ENCODE measurements around the gene ADORA2A.

ADORA2A gene

DNA sequence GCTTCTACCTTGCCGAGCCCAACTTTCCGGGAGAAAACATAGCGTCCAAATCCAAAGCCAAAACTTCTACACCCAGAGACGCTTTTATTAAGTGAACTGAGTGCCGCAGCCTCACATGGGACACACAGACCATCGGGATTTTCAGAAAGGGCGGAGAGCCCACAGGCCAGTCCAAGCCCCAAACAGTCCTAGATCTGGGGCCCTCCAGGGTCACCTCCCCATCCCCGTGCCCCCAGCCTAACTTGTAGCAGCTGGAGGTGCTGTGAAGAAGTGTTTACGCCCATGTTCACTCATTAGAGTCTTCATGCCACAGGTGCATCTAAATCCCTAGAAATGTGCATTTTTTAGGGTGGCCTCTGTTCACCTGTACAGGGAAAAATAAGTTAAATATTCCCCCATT lies 14.1 kb upstream of the ADORA2A start:
- no peaks in the 10 kb centered on the region for H3K4me1 ChIP-seq (ENCODE audit: insufficient read depth, low read length)
- no peak overlapping the region for H3K9ac ChIP-seq (ENCODE audit: low read depth, low read length)
- H3K27me3 ChIP-seq (ENCODE audit: insufficient read depth, low read length), result no peaks in the 10 kb centered on the region
- no peaks in the 10 kb centered on the region for H3K9me3 ChIP-seq (ENCODE audit: insufficient read depth, low read depth, low read length)
- no peak overlapping the region for H3K27ac ChIP-seq (ENCODE audit: low read length)
- peaks cover 37% of the 10 kb centered on the region for H3K36me3 ChIP-seq (ENCODE audit: insufficient read depth, low read depth, low read length)
- H3K4me3 ChIP-seq (ENCODE audit: low read length), result no peak overlapping the region

DNA sequence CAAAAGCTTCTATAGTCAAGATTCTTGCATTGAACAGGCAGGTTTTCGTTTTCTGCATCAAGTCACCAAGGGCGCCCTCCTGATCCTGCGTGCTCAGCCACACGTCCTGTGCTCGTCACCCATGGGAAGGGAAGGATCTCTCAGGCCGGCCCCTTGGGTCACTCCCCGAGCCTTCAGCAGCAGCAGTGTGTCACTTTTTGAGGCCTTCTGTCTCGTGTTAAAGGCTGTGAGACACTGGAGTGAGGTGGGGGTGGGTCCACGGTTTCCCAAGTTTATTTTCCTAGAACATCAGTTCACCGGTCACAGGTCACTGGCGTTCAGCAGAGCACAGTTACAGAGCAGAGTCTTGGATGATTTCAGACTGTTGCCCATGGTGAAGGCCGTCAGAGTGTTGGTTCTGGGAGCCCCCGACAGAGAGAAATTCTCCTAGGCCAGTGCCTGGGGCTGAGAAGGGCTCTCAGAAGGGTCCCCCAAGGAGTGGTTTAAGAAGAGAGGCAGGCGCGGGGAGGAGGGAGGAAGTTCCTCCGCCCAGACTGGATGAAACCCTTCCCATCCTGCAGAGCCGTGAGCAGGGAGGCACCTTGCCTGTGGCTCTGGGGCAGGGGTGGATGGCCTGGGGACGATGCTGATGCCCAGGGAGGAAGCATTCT lies 13.5 kb upstream of the ADORA2A start:
- Histone ChIP-seq H3K27me3 (ENCODE audit: insufficient read depth, low read length) (no peaks in the 10 kb centered on the region), H3K9me3 (ENCODE audit: insufficient read depth, low read depth, low read length) (no peaks in the 10 kb centered on the region), H3K36me3 (ENCODE audit: insufficient read depth, low read depth, low read length) (peaks cover 35% of the 10 kb centered on the region), H3K4me1 (ENCODE audit: insufficient read depth, low read length) (no peaks in the 10 kb centered on the region), H3K4me3 (ENCODE audit: low read length) (no peak overlapping the region), H3K27ac (ENCODE audit: low read length) (no peak overlapping the region), H3K9ac (ENCODE audit: low read depth, low read length) (no peak overlapping the region)

DNA sequence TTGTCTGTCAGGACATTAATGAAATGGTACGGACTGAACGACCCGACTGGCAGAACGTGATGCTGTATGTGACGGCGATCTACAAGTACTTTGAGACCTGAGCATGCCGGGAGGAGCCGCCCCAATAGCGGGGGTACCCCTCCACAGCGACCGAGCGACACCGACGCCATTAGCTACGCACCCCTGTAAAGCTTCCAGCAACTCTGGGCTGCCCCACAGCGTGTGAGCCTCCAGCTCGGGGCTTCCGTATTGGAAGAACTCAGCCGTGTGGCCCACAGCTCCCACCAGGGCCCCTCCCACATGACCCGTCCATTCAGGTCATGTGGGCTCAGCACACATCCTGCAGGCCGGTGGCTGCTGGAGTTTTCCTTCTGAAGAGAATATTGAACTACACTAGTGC lies 12.9 kb upstream of the ADORA2A start:
- H3K9ac ChIP-seq (ENCODE audit: low read depth, low read length), result no peak overlapping the region
- no peaks in the 10 kb centered on the region for H3K27me3 ChIP-seq (ENCODE audit: insufficient read depth, low read length)
- no peak overlapping the region for H3K4me3 ChIP-seq (ENCODE audit: low read length)
- H3K4me1 ChIP-seq (ENCODE audit: insufficient read depth, low read length), result no peaks in the 10 kb centered on the region; the same call in 1 of the 2 replicates
- H3K36me3 ChIP-seq (ENCODE audit: insufficient read depth, low read depth, low read length), result peaks cover 35% of the 10 kb centered on the region
- no peaks in the 10 kb centered on the region for H3K9me3 ChIP-seq (ENCODE audit: insufficient read depth, low read depth, low read length)
- H3K27ac ChIP-seq (ENCODE audit: low read length), result no peak overlapping the region

DNA sequence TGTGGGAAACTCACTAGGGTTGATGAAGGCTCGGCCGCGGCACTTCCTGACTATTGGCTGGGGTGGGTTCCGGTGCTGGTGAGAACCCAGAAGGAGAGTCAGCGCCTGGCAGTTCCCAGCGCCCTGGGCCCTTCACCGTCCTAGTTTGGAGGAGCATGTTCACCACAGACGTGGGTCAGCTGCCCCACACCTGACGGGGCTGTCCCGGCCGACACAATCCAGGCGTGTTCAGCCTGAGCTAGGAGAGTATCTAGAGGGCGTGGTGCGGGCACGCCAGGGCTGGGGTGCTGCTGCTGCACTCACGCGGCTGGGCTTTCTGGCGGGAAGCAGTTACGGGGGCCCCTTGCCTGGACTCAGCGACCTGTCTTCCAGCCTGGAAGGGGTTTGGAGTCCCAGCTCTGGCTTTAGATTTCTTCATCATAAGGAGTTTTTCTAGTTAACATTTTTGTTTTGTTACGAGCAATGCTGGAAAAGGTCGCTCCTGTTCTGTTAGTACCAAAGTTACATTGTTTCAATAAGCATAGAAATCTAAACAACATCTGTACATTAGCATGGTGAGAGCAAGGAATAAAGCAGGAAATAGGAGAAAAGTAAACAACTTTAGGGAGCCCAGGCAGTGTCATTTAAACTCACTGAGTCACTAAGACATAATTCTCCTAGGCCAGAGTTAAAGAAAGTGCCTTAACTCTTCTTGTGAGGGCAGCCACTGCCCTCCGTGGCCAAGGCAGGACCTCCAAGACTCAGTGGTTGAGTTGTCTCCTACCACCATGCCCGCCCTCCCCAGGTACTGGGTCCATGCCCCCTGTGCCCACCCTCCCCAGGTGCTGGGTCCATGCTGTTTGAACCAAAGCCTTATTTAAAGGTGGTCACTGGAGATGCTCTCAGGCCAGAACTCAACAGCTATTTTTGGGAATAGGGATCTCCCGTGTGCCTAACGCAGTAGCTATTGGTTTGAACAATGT lies 12.1 kb upstream of the ADORA2A start:
- H3K36me3 ChIP-seq (ENCODE audit: insufficient read depth, low read depth, low read length), result peaks cover 35% of the 10 kb centered on the region
- peaks cover 4% of the 10 kb centered on the region; the same call in 1 of the 2 replicates for H3K4me1 ChIP-seq (ENCODE audit: insufficient read depth, low read length)
- no peaks in the 10 kb centered on the region for H3K27me3 ChIP-seq (ENCODE audit: insufficient read depth, low read length)
- H3K4me3 ChIP-seq (ENCODE audit: low read length), result no peak overlapping the region
- H3K27ac ChIP-seq (ENCODE audit: low read length), result no peak overlapping the region
- no peak overlapping the region for H3K9ac ChIP-seq (ENCODE audit: low read depth, low read length)
- H3K9me3 ChIP-seq (ENCODE audit: insufficient read depth, low read depth, low read length), result no peaks in the 10 kb centered on the region

DNA sequence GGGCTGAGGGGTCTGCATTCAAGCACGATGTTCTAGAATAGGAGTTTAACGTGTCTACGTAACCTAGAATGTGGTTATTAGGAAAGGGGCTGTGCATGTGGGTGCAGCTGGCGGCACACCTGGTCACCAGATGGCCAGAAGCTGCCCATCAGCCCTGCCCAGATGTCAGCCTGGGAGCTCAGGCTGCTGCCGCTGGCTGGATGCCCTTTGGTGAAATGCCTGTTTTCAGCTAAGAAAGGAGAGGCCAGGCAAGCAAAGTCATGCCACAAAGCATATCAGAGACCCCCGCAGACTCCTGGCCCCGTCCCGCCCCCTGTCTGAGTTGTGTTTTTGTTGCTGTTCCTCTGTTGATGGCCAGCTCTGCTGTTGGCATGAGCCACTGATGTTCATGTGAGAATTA lies 11.3 kb upstream of the ADORA2A start:
- Histone ChIP-seq H3K4me1 (ENCODE audit: insufficient read depth, low read length) (peaks cover 4% of the 10 kb centered on the region; the same call in 1 of the 2 replicates), H3K9ac (ENCODE audit: low read depth, low read length) (no peak overlapping the region), H3K36me3 (ENCODE audit: insufficient read depth, low read depth, low read length) (peaks cover 35% of the 10 kb centered on the region)

DNA sequence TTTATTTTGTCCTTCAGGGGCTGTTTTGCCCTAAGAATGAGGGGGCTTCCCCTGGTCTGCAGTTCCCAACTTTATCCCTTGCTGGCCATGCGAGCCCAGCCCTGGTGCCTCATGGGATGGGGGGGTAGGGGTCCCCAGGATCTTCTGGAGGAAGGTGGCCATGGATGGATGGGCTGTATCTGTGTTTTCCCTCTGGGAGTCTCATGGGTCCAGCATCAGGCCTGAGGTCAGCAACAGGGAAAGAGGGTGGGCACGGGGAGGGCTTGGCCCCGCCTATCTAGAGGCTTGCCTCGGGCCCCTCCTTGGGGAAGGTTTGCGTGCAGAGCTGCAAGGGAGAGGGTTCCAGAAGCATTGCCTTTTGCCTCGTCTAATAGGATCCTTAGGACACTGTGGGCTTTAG lies 10.8 kb upstream of the ADORA2A start:
- H3K27ac ChIP-seq (ENCODE audit: low read length), result no peak overlapping the region
- H3K4me3 ChIP-seq (ENCODE audit: low read length), result no peak overlapping the region
- peaks cover 34% of the 10 kb centered on the region for H3K36me3 ChIP-seq (ENCODE audit: insufficient read depth, low read depth, low read length)
- H3K27me3 ChIP-seq (ENCODE audit: insufficient read depth, low read length), result no peaks in the 10 kb centered on the region
- no peak overlapping the region for H3K9ac ChIP-seq (ENCODE audit: low read depth, low read length)
- no peaks in the 10 kb centered on the region for H3K9me3 ChIP-seq (ENCODE audit: insufficient read depth, low read depth, low read length)
- H3K4me1 ChIP-seq (ENCODE audit: insufficient read depth, low read length), result peaks cover 4% of the 10 kb centered on the region; the same call in 1 of the 2 replicates

More for the DNA sequence above, 11.3 kb upstream of the ADORA2A start:
- H3K9me3 ChIP-seq (ENCODE audit: insufficient read depth, low read depth, low read length), result no peaks in the 10 kb centered on the region
- H3K4me3 ChIP-seq (ENCODE audit: low read length), result no peak overlapping the region
- H3K27me3 ChIP-seq (ENCODE audit: insufficient read depth, low read length), result no peaks in the 10 kb centered on the region
- no peak overlapping the region for H3K27ac ChIP-seq (ENCODE audit: low read length)

DNA sequence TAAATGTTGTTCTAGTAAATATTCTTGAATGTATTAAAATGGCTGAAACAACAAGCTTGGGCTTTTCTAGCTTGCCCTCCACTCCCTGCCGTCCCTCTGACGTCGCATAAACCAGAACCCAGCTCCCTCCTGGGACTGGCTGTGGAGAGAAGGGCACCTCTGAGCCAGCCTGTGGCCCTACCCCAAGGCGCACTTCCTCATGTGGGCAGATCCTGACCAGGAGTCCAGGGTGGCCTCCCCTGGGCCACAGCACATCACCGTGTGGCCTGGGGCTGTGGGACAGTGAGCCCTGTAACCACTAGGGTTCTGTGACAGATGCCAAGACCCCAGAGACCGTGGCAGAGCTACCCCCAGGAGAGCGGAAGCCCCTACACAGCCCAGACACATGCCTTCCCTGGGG lies 10.2 kb upstream of the ADORA2A start:
- no peak overlapping the region for H3K4me3 ChIP-seq (ENCODE audit: low read length)
- H3K9ac ChIP-seq (ENCODE audit: low read depth, low read length), result no peak overlapping the region
- H3K27ac ChIP-seq (ENCODE audit: low read length), result no peak overlapping the region
- peaks cover 4% of the 10 kb centered on the region; the same call in 1 of the 2 replicates for H3K4me1 ChIP-seq (ENCODE audit: insufficient read depth, low read length)
- peaks cover 31% of the 10 kb centered on the region for H3K36me3 ChIP-seq (ENCODE audit: insufficient read depth, low read depth, low read length)
- no peaks in the 10 kb centered on the region for H3K9me3 ChIP-seq (ENCODE audit: insufficient read depth, low read depth, low read length)
- H3K27me3 ChIP-seq (ENCODE audit: insufficient read depth, low read length), result no peaks in the 10 kb centered on the region

DNA sequence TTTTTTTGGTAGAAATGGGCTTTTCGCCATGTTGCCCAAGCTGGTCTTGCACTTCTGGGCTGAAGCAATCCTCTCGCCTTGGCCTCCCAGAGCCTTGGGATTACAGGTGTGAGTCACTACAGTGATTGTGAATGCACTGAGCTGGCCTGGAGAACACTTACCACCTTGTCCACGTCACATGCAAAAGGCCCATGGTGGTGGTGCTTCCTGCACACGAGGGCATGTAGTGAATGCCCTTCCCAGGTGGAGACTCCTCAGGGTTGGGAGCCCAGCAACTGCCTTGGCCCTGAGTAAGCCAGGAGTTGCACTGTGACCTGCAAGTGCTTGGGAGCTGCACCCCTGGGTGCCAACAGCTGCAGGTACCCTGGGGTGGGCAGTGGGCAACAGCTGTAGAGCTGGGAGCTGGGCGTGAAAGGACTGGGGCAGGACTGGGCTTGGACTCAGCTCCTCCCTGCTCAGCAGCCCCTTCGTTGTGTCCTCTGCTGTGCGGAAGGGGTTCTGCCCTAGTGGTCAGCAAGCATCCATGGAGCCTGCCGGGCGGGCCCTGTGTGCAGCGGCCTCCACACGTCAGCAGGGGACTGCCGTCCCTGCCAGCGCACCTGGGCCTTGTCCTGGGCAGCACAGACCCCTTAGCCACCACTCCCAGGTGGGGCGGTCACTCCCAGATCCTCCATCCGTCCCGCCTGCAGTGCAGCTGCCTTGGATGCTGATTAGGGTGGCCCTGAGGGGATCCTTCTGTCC lies 9.3 kb upstream of the ADORA2A start:
- Histone ChIP-seq H3K27me3 (ENCODE audit: insufficient read depth, low read length) (no peaks in the 10 kb centered on the region), H3K36me3 (ENCODE audit: insufficient read depth, low read depth, low read length) (peaks cover 26% of the 10 kb centered on the region), H3K4me1 (ENCODE audit: insufficient read depth, low read length) (peaks cover 4% of the 10 kb centered on the region; the same call in 1 of the 2 replicates), H3K9ac (ENCODE audit: low read depth, low read length) (no peak overlapping the region), H3K9me3 (ENCODE audit: insufficient read depth, low read depth, low read length) (no peaks in the 10 kb centered on the region), H3K4me3 (ENCODE audit: low read length) (no peak overlapping the region), H3K27ac (ENCODE audit: low read length) (no peak overlapping the region)

DNA sequence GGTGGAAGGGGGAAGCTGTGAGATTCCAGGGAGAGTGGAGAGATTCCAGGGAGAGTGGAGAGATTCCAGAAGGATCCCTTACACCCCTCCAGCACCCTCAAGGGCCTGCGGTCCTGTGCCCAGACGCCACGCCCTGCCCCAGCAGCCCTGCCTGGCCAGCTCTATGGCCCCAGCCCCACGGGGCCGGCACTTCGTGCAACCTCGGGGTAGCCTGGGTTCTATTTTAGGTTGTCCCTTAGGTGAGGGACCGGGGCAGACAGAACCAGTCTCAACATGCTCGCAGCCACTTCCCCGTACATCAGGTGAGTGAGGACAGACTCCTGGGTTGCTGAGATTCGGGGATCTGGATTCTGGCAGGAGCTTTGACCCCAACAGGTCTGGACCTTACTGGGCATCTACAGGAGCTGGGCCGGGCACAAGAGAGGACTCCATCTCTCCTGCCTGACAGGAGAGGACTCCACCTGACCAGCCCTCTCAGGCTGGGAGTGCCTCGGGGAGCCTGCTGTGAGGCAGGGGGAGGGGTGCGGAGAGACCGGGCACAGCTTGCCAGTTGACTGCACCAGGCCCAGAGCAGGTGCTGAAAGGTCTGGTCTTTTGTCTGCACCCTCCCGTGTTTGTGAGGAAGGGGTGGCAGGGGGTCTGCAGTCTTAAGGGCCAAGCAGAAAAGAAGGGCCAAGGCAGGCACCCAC lies 8.5 kb upstream of the ADORA2A start:
- no peak overlapping the region for H3K9ac ChIP-seq (ENCODE audit: low read depth, low read length)
- H3K4me1 ChIP-seq (ENCODE audit: insufficient read depth, low read length), result peaks cover 4% of the 10 kb centered on the region; the same call in 1 of the 2 replicates
- H3K27ac ChIP-seq (ENCODE audit: low read length), result no peak overlapping the region

DNA sequence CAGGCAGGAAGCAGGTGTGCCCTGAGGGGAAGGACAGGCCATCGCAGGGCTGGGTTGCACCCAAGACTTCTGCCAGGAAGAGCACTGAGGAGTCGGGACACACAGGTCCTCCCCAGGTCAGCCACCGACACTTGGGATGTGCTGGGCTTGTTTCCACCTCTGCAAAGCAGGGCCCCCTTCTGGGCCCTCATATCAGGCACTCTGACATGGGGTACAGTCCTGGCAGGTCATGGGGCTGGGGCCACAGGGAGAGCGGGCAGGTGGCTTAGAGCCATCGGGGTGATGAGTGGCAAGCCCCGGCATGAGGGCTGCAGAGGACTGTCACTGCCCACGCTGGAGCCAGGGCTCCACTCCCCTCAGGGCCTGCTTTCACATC lies 7.9 kb upstream of the ADORA2A start:
- Histone ChIP-seq H3K9ac (ENCODE audit: low read depth, low read length) (no peak overlapping the region), H3K27ac (ENCODE audit: low read length) (no peak overlapping the region), H3K4me1 (ENCODE audit: insufficient read depth, low read length) (peaks cover 4% of the 10 kb centered on the region; the same call in 1 of the 2 replicates), H3K9me3 (ENCODE audit: insufficient read depth, low read depth, low read length) (no peaks in the 10 kb centered on the region), H3K4me3 (ENCODE audit: low read length) (no peak overlapping the region), H3K36me3 (ENCODE audit: insufficient read depth, low read depth, low read length) (peaks cover 21% of the 10 kb centered on the region), H3K27me3 (ENCODE audit: insufficient read depth, low read length) (peaks cover 6% of the 10 kb centered on the region)

More for the DNA sequence above, 8.5 kb upstream of the ADORA2A start:
- Histone ChIP-seq H3K4me3 (ENCODE audit: low read length) (no peak overlapping the region), H3K27me3 (ENCODE audit: insufficient read depth, low read length) (peaks cover under 1% of the 10 kb centered on the region; the same call in 1 of the 2 replicates), H3K9me3 (ENCODE audit: insufficient read depth, low read depth, low read length) (no peaks in the 10 kb centered on the region), H3K36me3 (ENCODE audit: insufficient read depth, low read depth, low read length) (peaks cover 26% of the 10 kb centered on the region)

Measured in iPS-20b (cell line).